Activated T-cell treated with anti-CD3 and anti-CD28 coated beads, Interleukin-2, amount 50 U/mL, for 4 hours (primary cell): Measurements from ENCODE around the gene ASB10. TPM values are rescaled to one million over a fixed set of nuclear protein-coding genes. Genes with fewer than 3 reads are reported as not detected.
A peak's percentile ranks its signal among the peaks of the same experiment; 100 is the strongest.

ENCODE experiments used
- ATAC-seq, 2 donors: fragments of 200-7000 bp; cut with Tn5 transposase; one replicate each; pipeline ENCODE4 v1.10.0; 2021
- DNase-seq: peaks from one replicate; pipeline ENCODE4 v3.0.0-alpha.2; 2020
- H3K27me3 Mint-ChIP-seq: one replicate; pipeline ENCODE4 v1.8.0; 2021; ENCODE audit warnings: low read depth, mixed read lengths
- H3K36me3 Mint-ChIP-seq: one replicate; pipeline ENCODE4 v1.8.0; 2022; ENCODE audit warnings: mixed read lengths; ENCODE audit not compliant: insufficient read depth
- H3K4me1 Mint-ChIP-seq: one replicate; pipeline ENCODE4 v1.8.0; 2021; ENCODE audit warnings: low read depth, mixed read lengths
- H3K4me3 Mint-ChIP-seq: one replicate; pipeline ENCODE4 v1.8.0; 2021; ENCODE audit warnings: mild to moderate bottlenecking, moderate library complexity, mixed read lengths
- H3K9me3 Mint-ChIP-seq: one replicate; pipeline ENCODE4 v1.8.0; 2021; ENCODE audit warnings: mixed read lengths
- total RNA-seq, 3 donors: library from RNA; stranded (reverse); gene quantifications; one replicate each; pipeline ENCODE4 v1.2.1, GENCODE V29; 2021

ASB10 gene, protein sequence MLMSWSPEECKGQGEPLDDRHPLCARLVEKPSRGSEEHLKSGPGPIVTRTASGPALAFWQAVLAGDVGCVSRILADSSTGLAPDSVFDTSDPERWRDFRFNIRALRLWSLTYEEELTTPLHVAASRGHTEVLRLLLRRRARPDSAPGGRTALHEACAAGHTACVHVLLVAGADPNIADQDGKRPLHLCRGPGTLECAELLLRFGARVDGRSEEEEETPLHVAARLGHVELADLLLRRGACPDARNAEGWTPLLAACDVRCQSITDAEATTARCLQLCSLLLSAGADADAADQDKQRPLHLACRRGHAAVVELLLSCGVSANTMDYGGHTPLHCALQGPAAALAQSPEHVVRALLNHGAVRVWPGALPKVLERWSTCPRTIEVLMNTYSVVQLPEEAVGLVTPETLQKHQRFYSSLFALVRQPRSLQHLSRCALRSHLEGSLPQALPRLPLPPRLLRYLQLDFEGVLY
- not detected for total RNA-seq

GRCh38 chr7:151186640-151187408, at the start of gene ASB10:
TSS of gene ASB10 (minus strand) at chr7:151187250. CDS start at chr7:151187130, 120 bp downstream.
- Mint-ChIP-seq H3K4me3 (no peak within 1 kb of the TSS), H3K4me1 (no peaks in the 10 kb centered on the region), H3K27me3 (peaks cover 3% of the 10 kb centered on the region), H3K36me3 (no peaks in the 10 kb centered on the region), H3K9me3 (no peaks in the 10 kb centered on the region)
- DNase-seq (no peak), ATAC-seq (no peak)

DNA sequence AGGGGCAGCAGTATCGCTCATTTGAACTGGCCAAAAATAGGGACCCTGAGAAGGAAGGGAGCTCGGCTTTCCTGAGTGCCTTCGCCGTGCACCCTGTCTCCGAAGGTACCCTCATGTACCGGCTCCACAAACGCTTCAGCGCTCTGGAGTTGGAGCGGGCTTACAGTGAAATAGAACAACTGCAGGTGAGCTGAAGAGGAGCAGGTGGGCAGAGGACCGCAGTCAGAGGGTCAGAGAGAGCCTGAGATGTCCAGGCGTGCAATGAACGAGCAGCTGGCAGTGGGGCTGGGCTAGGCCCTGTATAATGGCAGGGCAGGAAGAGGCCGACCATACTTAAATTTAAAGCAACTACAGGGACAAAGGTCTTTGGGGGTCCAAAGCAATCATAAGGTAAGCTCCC, 49.4 kb upstream of the ASB10 start:
- Mint-ChIP-seq H3K36me3 (peaks cover 15% of the 10 kb centered on the region), H3K27me3 (no peaks in the 10 kb centered on the region), H3K4me3 (no peak overlapping the region), H3K4me1 (peaks cover 26% of the 10 kb centered on the region), H3K9me3 (no peaks in the 10 kb centered on the region)
- DNase-seq (no peak), ATAC-seq (no peak)

GRCh38 chr7:151235091-151235787, 48.2 kb upstream of the ASB10 start:
- Mint-ChIP-seq H3K9me3 (no peaks in the 10 kb centered on the region), H3K27me3 (no peaks in the 10 kb centered on the region), H3K36me3 (peaks cover 15% of the 10 kb centered on the region), H3K4me3 (peak overlapping the region; percentile 100), H3K4me1 (peaks cover 28% of the 10 kb centered on the region)
- DNase-seq: no peak
- ATAC-seq: no peak

DNA sequence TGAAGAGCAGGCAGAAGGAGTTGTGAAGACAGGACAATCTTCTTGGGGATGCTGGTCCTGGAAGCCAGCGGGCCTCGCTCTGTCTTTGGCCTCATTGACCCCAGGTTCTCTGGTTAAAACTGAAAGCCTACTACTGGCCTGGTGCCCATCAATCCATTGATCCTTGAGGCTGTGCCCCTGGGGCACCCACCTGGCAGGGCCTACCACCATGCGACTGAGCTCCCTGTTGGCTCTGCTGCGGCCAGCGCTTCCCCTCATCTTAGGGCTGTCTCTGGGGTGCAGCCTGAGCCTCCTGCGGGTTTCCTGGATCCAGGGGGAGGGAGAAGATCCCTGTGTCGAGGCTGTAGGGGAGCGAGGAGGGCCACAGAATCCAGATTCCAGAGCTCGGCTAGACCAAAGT, 46.8 kb upstream of the ASB10 start:
- peaks cover 28% of the 10 kb centered on the region for H3K4me1 Mint-ChIP-seq
- DNase-seq: no peak
- no peak for ATAC-seq
- peaks cover 15% of the 10 kb centered on the region for H3K36me3 Mint-ChIP-seq
- H3K27me3 Mint-ChIP-seq: no peaks in the 10 kb centered on the region
- no peaks in the 10 kb centered on the region for H3K9me3 Mint-ChIP-seq
- peak overlapping the region; percentile 100 for H3K4me3 Mint-ChIP-seq

- DNase-seq (peak; percentile 69), ATAC-seq (peak; percentile 84 to 91)
- Mint-ChIP-seq H3K9me3 (no peaks in the 10 kb centered on the region), H3K4me1 (peaks cover 30% of the 10 kb centered on the region), H3K27me3 (no peaks in the 10 kb centered on the region), H3K36me3 (peaks cover 15% of the 10 kb centered on the region), H3K4me3 (peak overlapping the region; percentile 100)
These were observed 46.1 kb upstream of the ASB10 start for GRCh38 chr7:151232917-151233701.

GRCh38 chr7:151232091-151232916, 45.3 kb upstream of the ASB10 start, which contains the start of gene CHPF2:
TSS of gene CHPF2 (plus strand) at chr7:151232483. CDS start at chr7:151234012, 1,529 bp downstream.
- ATAC-seq (peak; percentile 89 to 92), DNase-seq (peak; percentile 83)
- Mint-ChIP-seq H3K27me3 (no peaks in the 10 kb centered on the region), H3K4me3 (peak within 1 kb of the TSS; percentile 100), H3K4me1 (peaks cover 37% of the 10 kb centered on the region), H3K36me3 (peaks cover 15% of the 10 kb centered on the region), H3K9me3 (no peaks in the 10 kb centered on the region)

GRCh38 chr7:151231080-151231479, 44.0 kb upstream of the ASB10 start:
- ATAC-seq (no peak), DNase-seq (no peak)
- Mint-ChIP-seq H3K9me3 (no peaks in the 10 kb centered on the region), H3K4me1 (peaks cover 48% of the 10 kb centered on the region), H3K4me3 (peak overlapping the region; percentile 100), H3K36me3 (peaks cover 13% of the 10 kb centered on the region), H3K27me3 (no peaks in the 10 kb centered on the region)

- Mint-ChIP-seq H3K27me3 (no peaks in the 10 kb centered on the region), H3K4me3 (no peak overlapping the region), H3K36me3 (peaks cover 26% of the 10 kb centered on the region), H3K4me1 (peaks cover 57% of the 10 kb centered on the region), H3K9me3 (no peaks in the 10 kb centered on the region)
- ATAC-seq (no peak), DNase-seq (no peak)
These were observed 42.2 kb upstream of the ASB10 start for GRCh38 chr7:151229249-151229648.

- Mint-ChIP-seq H3K36me3 (peaks cover 28% of the 10 kb centered on the region), H3K4me3 (peak overlapping the region; percentile 100), H3K9me3 (no peaks in the 10 kb centered on the region), H3K4me1 (peaks cover 49% of the 10 kb centered on the region), H3K27me3 (no peaks in the 10 kb centered on the region)
- ATAC-seq: no peak
- no peak for DNase-seq
These were observed 41.2 kb upstream of the ASB10 start for GRCh38 chr7:151228024-151228866.

- DNase-seq: peak; percentile 98
- ATAC-seq: peak; percentile 100
- peak within 1 kb of the TSS; percentile 100 for H3K4me3 Mint-ChIP-seq
- H3K36me3 Mint-ChIP-seq: peaks cover 32% of the 10 kb centered on the region
- H3K27me3 Mint-ChIP-seq: no peaks in the 10 kb centered on the region
- H3K4me1 Mint-ChIP-seq: peaks cover 45% of the 10 kb centered on the region
- H3K9me3 Mint-ChIP-seq: no peaks in the 10 kb centered on the region
These were observed 40.1 kb upstream of the ASB10 start, which contains the start of gene ABCF2 for GRCh38 chr7:151226875-151227782. TSS of gene ABCF2 (minus strand) at chr7:151227205. CDS start at chr7:151226458, 747 bp downstream.

- H3K9me3 Mint-ChIP-seq: no peaks in the 10 kb centered on the region
- peak overlapping the region; percentile 100 for H3K4me3 Mint-ChIP-seq
- H3K36me3 Mint-ChIP-seq: peaks cover 34% of the 10 kb centered on the region
- no peak for ATAC-seq
- DNase-seq: no peak
- H3K4me1 Mint-ChIP-seq: peaks cover 39% of the 10 kb centered on the region
- H3K27me3 Mint-ChIP-seq: no peaks in the 10 kb centered on the region
These were observed 39.5 kb upstream of the ASB10 start for GRCh38 chr7:151226560-151226874.
